GM10847 (cell line): ENCODE data around the gene CILP.

Source experiments
- POLR2A ChIP-seq: IDR thresholded peaks from 2 replicates; pipeline ENCODE4 v1.6.1; 2011; ENCODE audit not compliant: insufficient read length; ENCODE audit errors: extremely low read depth

CILP gene

GRCh38 chr15:65209701-65210643 is 1.3 kb downstream of the CILP start:
- TF ChIP-seq POLR2A, result no peak

DNA sequence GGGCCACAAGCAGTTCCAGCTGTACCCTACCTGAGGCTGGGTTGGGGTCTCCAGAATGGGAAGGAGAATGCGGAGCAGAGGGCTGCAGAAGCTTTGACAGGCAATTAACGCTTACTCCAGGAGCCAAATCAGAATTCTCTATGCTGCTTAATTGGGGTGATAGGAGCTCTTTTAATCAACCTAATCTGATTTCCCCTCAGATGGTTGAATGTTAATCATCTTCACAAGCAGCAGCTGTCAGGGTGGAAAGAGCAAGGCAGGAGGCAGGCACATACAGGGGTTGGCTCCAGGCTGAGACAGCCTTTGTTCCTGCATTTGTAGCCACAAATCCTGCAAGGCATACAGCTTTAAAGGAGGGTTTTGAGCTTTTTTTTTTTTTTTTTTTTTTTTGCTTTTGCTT is 2.6 kb downstream of the CILP start:
- no peak for TF ChIP-seq POLR2A

GRCh38 chr15:65207280-65207840 is 3.9 kb downstream of the CILP start:
- TF ChIP-seq POLR2A, result no peak

- no peak for TF ChIP-seq POLR2A
Measured at GRCh38 chr15:65206750-65207149, 4.5 kb downstream of the CILP start.

DNA sequence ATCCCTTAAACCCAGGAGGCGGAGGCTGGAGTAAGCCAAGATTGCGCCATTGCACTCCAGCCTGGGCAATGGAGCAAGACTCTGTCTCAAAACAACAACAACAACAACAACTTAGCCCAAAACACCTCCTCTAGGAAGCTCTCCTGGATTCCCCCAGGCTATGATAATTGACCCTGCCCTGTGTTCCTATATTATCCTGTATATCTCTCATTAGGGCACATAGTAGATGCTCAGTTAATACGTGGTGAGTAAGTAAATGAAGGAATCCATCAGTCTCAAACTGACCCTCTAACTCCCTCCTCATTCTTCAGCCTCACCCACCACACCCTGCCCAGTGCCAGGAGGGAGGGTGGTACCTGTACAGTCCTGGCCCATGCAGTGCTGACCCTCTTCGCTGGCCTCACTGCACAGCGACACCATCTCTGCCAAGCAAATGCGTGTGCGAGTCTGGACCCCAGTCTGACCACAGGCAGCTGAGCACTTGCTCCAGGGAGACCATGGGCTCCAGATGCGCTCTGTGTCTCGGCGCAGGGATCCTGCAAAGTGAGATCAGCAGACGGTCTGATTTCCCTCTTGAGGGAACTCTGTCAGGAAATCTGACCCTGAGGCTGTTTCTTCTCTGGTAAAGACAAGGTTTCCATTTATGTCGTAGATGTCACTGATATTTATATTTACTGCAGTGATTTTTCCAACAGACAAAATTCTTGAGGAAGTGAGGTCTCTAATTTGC is 6.2 kb downstream of the CILP start:
- TF ChIP-seq POLR2A, result no peak

GRCh38 chr15:65204236-65204930 is 6.9 kb downstream of the CILP start:
- no peak for TF ChIP-seq POLR2A

DNA sequence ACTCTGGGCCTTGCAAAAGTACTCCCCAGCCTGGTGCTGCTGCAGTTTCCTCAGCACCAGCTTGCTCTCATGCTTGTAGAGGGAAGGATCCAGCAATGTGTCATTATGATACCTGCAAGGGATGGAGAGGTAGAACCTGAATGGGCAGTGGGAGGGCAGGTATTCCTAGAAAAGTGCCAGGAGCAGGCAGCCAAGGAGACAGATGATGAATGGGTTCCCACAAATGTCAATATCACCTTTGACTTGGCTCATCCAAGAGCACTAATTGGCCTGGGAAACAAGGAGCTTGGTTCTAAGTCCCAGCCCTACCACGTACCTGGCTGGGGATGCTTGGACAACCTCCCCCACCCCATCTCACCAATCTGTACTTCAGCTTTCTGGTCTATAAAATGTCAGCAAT is 9.4 kb downstream of the CILP start:
- no peak for TF ChIP-seq POLR2A

DNA sequence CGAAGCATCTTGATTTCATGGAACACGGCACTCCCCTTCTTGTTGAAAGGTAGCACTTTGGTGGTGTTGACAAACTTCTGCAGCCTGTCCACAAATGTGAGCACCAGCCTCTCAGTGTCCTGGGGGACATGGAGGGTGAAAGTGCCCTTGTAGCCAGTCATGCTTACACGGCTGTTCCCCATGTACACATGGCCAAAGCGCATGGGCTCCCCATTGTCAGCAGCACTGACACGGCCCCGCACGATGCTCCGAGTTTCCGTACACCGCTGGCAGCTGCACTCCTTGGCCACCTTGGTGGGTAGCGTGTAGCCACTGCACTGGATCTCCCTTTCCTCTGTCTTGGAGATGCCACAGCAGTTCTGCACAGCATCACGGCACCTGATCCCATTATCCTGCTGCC is 12.7 kb downstream of the CILP start:
- TF ChIP-seq POLR2A, result no peak

GRCh38 chr15:65197337-65197645 is 14.0 kb downstream of the CILP start:
- TF ChIP-seq POLR2A, result no peak

GRCh38 chr15:65196637-65197336 is 14.5 kb downstream of the CILP start:
- no peak for TF ChIP-seq POLR2A

- no peak for TF ChIP-seq POLR2A
Measured at GRCh38 chr15:65195548-65195923, 15.7 kb downstream of the CILP start.

DNA sequence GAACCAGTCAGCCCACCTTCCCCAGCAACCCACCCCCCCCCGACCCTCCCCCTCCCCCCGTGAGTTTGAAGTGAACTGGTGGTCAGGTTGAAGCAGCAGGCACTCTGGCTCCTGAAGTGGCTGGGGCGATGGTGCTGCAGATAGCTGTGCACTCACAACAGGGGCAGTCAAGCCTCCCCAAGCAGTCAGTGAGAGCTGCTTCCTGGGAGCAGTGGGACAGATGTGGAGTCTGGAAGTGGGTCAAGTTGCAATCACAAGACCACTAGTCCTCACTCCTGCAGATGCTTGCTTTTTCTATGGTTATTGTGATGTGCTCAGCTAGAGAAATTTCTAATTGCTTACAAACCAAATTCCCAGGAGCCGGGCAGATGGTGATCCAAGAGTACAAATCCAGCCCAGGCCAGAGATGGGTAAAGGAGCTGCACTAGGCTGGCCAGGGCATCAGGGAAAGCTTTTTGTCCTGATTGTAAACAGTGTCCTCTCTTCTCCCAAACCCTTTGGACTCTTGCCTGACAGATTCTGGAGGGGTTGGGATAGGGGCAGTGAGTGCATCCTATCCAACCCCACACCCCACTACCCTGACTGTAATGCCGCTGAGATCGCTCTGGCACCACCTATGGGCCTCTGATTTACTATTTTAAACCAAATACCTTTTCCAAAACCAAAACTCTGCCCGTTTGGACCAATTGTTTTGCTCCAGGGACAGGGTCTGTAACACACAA is 16.3 kb downstream of the CILP start:
- no peak for TF ChIP-seq POLR2A

DNA sequence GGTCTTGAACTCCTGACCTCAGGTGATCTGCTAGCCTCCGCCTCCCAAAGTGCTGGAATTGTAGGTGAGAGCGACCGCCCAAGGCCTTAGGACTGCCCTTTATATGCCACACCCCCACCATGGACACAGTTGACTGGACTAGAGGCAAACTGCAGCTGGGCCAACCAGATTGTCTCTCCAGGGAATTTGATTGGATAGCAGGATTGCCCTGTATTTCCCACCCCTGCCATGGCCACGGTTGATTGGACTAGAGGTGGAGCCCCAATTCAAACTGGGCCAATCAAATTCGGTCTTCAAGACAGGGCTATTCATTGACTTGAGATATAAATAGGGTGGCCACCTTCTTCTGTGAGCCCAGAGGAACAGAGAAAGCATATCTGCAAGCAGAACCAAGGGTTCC is 19.3 kb downstream of the CILP start:
- no peak for TF ChIP-seq POLR2A

- TF ChIP-seq POLR2A, result no peak
Measured at GRCh38 chr15:65189102-65189740, 22.1 kb downstream of the CILP start.
